ENCODE measurements around the gene MMP24OS.
A peak's percentile ranks its signal among the peaks of the same experiment; 100 is the strongest.
"Not testable (repeated sequence)": the region's sequence is repeated elsewhere in the genome, so short reads cannot be mapped to it uniquely, and the experiment has no call there.

The MMP24OS gene
- 30.2 reads per million, percentile 56 among the genes with 10 or more reads in this experiment for total RNA-seq

- DNase-seq = peak; percentile 87
Observed at GRCh38 chr20:35277531-35278395, at the start of gene MMP24OS. MMP24OS (minus strand) TSS chr20:35278122; CDS start chr20:35277929, 193 bp downstream.

GRCh38 chr20:35327074-35327976 lies 49.4 kb upstream of the MMP24OS start:
- no peak for DNase-seq

DNA sequence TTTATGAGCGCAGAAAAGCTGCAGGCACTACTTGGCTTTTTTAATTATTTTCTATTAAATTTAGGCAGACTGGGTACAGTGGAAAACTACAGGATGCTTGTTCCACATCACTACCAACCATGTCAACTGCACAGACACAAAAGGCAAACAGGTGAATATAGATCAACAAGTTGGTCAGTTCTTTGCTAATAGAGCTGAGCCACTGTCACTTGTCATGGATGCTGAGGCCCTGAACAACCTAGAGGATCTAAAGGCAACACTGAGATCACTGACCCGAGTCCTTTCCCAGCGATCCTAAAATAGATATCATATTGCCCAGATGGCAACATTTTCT lies 48.8 kb upstream of the MMP24OS start:
- no peak for DNase-seq

DNA sequence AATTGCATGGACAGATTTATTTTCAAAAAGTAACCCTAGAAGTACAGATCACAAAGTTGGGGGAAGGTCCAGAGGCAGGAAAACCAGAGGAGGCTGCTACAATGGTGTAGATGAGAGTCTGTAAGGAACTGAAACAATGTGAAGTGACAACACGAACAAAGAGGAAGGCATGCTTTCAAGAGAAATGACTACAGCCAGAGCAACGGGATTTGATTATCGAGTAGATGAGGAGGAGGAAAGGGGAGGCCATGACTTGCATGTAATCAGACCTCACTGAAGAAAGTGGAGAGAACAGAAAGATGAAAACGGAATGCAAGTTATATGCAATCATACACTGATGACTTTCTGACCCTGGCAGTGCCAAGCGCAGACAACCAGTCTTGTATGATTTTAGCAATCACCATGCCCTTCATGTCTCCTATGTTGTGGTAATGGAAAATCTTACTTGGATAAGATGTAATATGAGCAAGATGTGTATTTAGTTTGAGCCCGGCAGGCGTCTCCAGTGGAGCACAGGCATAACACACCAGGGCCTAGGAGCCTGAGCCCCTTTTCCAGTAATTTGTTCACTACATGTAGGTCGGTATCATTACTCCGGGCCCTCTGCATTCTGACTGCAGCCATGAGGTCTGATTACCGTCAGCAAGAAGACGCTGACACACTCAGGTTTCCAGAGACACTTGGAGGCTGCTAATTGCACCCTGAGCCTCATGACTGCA lies 48.3 kb upstream of the MMP24OS start:
- DNase-seq = no peak

DNA sequence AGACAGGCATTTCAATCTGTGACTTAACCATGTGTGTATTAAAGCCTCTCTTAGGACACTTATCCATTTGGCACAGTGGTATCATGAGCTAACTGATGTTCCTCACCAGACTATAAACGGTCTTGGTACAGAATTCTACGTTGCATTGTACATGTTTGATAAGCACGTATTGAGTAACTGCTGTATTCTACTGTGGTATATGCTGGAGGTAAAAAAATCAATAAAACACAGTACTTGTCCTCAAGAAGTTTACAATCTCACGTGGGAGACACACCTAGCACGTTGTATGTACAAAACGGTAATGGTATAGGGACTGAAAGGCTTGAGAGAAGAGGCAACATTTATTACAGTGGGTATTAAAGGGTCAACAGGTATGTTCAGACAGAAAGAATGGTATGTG lies 47.5 kb upstream of the MMP24OS start:
- DNase-seq = no peak

DNA sequence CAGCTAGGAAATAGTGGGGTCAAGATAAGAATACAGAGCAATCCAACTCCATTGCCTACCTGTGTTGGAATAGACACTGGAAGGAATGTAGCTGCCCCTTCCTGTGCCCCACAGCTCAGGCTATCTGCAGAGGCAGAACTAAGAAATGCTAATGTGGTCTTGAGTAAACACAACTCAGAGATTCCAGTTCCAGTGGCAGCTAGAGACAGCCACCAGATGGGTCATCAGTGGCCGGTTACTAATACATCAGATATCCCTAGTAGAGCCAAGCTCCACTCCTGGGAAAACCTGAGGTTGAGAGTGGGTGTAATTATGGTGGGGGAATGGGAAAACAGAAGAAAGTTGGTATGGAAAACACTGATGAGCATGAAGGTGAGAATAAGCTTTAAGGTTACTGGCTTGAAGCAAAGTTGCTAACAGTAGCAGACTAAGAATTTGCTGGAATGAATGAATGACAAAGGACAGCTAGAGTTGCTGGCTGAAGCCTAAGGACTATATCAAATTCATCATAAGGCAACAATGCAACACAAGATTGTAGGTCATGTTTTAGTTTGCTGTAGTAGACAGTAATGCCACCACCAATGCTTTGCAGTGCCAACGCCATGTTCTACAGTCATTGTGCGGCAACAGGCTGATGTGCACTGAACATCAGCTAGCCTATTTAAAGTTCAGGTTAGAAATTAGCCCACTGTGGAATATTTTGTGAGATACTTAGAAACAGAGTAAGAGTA lies 42.6 kb upstream of the MMP24OS start:
- no peak for DNase-seq

DNA sequence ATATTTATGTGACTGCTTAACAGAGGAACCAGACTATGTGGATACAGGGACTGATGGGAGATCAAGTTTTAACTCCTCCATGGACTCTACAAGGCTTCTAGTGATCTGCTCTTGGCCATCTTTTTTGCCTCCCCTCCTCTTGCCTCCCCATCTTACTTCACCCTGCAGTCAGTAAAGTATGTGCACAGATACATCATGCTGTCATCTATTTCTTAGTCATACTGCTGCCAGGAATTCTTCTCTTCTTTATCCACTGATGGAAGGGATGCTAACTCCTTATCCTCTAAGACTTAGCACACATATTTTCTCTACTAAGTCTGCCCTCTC lies 41.9 kb upstream of the MMP24OS start:
- DNase-seq = no peak

- no peak for DNase-seq
Observed at GRCh38 chr20:35319192-35319870, 41.4 kb upstream of the MMP24OS start.

- no peak for DNase-seq
Observed at GRCh38 chr20:35318502-35319157, 40.7 kb upstream of the MMP24OS start.

DNA sequence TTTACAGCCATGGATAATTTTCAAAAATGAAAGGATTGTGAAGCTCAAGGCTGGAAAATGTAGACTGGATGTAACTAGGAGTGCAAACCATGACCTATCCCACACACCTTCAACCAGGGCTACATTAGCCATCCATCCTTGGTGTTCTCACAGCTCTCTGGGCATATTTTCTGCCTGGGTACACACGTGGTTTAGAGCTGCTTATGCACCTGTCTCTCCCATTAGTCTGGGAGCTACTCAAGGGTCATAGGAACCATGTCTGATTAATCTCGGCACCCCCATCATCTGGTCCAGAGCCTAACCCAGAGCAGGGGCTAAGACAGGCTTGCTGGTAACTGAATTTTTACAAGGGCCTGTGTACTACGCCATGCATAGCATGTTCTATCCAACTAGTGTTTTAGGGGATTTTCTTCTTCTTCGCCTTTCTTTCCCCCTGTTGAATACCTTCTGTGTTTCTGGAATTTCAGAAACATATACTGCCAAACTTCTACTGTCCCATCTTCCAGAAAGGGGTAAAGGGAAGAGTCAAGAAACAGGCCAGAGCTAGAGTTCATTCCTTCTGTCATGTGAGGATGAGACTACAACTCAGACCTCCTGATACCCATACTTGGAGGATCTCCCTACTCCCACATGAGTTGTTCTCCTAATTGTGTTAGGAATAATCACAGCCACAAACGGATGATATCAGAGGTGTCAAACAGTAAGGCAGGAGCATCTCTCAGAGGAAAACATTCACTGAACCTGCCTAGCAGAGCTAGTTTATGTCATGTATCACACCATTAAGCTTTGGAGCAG lies 39.7 kb upstream of the MMP24OS start:
- no peak for DNase-seq

- DNase-seq = no peak
Observed at GRCh38 chr20:35316086-35316485, 38.2 kb upstream of the MMP24OS start.

- DNase-seq = not testable (repeated sequence)
Observed at GRCh38 chr20:35315632-35316020, 37.7 kb upstream of the MMP24OS start.

GRCh38 chr20:35314816-35315631 lies 37.1 kb upstream of the MMP24OS start:
- no peak for DNase-seq

DNA sequence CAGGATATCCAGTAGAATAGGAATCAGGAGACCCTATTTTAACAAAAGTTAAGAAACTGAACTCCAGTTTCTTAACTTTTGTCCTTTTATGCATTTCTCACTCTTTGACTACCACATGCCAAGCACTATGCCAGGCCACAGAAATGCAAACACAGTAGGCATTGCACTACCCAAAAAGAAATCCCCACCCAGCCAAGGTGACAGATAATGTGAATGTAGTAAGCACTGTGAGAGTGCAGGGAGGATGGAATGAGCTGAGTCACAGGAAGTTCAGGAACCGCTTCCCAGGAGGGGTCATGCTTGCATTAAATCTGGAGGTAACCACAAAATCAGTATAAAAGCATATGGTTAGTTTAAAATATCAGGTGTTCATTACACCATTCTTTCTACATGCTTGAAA lies 34.4 kb upstream of the MMP24OS start:
- no peak for DNase-seq

DNA sequence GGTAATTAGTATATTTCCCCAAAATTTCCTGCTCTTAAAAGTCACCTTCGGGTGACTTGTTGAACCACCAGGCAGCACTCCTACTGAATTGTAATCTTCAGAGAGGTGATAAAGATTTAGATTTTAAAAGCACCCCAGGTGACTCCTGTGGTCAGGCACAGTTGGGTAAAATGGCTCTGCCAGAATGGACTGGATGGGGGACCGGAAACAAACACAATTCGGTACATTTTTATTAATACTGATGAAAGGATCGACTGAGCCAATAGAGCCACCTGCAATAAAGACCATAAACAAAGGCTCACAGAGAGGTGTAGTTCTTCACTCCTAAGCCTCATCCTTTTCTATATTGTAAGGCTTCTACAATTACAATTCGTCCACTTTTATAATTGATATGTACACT lies 33.9 kb upstream of the MMP24OS start:
- DNase-seq = no peak

DNA sequence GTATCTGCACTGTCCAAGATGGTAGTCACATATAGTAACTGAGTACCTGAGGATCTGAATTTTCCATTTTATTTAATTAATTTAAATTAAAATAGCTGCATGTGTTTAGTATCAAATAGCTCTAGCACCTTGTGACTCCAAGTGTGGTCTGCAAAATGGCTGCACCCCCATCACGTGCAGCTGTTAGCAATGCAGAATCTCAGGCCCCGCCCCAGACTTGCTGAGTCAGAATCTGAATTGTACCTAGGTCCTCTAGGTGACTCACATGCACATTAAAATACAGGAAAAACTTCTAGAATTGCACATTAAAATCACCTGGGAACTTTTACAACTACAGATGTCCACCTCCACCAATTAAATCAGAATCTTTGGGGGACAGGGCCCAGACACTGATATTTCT lies 33.5 kb upstream of the MMP24OS start:
- DNase-seq = no peak

- no peak for DNase-seq
Observed at GRCh38 chr20:35307666-35308653, 30.0 kb upstream of the MMP24OS start.

DNA sequence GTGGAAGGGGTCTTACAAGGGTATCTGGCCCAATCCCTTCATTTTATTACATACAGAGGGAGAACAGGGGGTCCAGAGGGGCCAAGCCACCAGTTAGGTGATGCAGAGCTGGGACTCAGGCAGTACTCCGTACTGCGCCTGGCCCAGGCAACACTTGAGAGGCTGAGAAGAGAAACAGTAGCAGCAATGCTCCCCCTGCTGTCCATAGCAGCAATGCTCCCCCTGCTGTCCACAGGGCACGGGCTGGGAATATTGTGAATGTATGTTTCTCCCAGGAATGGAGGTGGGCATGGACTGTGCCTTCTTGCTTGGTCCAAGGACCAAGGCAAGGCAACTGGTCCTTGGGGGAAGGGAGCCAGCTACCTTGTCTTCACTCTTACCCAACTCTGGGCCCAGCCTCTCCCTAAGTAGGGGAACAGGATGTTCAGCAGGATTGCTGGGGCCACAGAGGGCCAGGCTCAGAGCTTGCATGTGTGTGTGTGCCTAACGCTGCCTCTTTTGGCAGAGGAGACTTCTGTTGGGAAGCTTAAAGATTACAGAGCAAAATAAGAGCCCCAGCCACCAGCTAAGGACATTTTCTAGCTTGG lies 29.1 kb upstream of the MMP24OS start:
- DNase-seq = no peak

All from effector CD4-positive, alpha-beta T cell (primary cell).